NCI-H2196 (cell line): Measurements from ENCODE around the gene BCL2L11.

Experiments used
- DNase-seq: peaks from one replicate; lab custom pipeline; 2025; ENCODE audit not compliant: unreplicated experiment; lab: John Stamatoyannopoulos, UW

Gene BCL2L11

DNA sequence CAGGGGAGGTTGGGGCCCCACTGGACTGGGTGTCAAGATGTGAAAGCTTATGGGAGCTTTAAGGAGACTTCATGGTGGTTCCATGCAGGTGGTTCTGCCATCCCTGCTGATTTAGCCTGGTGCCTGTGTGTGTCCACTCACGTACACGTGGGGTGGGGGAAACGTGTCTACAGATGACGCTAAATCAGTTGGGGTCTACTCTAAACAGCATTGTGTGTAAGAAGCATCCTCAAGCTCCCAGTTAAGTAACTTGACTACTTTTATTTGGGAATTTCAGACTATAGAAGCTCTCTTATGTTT, 47.1 kb downstream of the BCL2L11 start:
- DNase-seq = no peak

DNA sequence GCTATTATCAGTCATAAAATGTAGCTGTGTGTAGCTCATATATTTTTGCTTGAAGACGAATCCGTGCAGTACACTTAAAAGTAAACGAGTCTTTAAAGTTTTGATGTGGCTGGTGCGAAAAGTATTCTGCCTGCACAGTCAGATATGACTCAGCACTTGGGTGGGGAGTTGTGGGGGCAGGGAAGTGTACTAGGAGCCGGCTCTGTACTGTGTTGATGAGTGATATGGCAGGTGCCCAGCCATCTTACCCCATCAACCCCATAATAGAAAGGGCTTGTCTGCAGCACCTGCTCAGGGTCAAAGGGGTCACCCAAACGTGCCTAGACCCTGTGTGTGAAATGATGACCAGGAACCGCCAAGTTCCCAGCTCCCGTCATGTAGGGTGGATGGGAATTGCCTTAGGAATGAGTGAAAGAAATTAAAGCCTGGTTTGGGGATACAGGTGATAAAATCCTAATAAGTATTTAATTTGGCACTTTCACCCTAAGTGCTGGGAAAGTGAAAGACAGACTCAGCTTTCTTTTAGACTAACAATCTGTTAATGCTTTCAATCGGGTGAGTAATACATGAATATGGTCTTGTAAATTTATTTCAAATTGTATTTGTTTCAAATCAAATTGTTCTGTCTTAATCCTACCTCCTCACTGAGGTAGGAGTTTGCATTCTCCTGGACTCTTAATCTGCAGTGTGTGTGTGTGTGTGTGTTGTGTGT, 48.0 kb downstream of the BCL2L11 start:
- peak; percentile 23 for DNase-seq

DNA sequence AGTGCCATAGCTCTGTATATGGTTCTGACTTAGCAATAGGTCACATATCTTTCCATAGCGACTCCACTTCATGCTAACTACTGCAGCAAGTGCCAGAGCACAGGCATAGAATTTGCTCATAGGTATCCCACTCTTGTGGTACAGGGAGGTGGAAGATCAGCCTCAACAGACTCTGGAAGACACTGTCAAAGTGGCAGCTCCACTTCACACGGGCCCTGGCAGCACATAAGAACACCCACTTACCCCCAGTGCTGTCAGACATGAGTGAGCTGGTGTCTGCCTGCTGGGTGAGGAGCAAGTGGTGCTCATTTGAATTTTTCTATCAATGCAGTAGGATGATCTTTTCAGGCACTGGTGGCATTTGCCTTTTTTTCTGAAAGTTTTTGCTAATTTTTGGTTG, 48.6 kb downstream of the BCL2L11 start:
- no peak for DNase-seq

DNA sequence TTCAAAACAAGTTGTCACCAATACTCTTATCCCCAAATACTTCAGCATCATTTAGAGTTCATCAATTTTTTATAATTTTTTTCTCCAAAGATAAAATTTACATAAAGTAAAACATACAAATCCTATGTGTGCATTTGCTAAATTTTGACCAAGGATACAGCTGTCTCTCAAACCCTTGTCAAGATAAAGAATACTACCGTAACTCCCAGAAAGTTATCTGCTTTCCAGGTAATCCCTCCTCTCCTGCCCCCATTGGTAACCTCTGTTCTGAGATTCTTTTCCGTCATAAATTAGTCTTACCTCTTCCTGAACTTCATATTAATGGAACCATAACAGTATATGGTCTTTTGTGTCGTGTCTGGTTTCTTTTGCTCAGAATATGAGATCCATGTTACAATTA, 49.2 kb downstream of the BCL2L11 start:
- no peak for DNase-seq

DNA sequence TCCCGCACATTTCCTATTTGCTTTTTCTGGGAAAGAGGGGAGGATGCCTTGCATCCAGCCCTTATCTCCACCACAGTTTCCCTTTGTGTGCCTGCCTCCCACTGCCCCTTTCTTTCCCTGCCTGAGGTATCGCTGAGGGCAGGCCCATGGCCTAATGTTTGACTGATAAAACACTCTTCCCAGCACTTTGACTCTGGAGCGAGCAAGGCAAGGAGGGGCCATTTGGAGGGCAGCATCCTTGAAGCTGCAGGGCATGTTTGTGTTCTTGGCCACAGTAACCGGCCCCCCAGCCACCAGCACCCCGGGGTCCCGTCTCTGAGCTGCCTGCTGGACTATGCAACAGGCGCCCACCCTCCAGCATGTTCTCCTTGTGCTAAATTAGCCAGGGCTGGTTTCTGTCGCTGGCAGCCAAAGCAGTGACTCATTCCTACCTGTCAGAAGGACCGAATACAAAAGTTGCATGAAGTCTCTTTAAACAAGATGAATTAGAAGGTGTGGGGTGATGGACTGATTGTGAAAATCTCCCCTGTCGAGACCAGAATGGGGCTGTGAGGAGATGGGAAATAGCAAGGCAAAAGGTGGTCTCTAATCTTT, 50.7 kb downstream of the BCL2L11 start:
- DNase-seq = no peak

DNA sequence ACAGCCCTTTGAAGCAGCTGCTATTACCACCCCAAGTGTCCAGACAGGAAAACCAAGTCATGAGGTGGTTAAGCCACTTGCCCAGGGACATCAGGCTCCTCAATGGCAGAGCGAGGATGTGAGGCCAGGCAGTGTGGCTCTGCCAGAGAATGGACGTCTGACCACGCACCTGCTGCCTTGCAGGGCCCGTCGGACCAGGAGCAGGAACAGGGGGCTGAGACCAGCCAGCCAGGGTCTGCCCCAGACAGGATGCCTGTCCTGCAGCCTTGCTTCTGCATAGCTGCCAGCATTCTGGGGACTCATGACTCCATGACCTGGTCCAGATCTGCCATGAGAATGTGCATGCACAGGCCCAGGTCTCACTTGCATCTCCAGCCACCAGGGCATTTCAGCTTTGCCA, 52.0 kb downstream of the BCL2L11 start:
- no peak for DNase-seq

DNA sequence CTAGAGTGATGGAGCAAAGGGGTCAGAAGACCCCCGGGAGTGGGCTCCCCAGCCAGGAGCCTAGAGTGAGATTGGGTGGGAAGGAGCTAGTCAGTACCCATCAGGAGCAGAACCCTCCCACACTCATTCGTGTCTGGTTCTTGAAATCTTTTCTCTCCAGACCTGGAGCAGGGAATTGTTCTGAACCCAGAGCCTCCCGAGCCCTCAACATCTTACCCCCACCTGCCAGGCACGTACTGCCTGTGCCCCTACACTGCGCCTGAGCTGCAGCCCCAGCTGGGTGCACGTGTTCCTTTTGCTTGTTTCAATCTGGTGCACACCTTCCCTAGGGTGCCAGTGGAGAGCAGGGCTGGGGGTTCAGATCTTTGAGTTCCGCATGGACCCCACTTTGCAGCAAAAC, 52.6 kb downstream of the BCL2L11 start:
- DNase-seq = no peak

DNA sequence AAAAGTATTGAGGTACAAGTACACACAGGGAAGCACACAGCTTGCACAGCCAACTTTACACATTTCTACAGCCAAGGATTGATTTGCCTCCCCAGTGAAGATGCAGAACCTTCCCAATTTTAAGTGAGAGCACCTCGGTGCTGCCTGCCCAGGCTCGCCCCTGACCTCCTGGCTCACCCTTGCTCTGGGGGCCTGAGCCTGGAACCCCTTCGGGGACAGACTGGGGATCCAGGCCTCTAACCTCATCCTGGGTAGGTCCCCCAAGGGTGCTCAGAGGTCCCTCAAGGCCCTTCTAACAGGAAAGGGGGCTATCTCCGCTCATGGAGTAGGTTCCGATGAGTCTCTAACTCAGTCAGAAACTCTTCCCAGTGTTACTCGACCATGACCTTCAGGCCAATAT, 53.1 kb downstream of the BCL2L11 start:
- no peak for DNase-seq

DNA sequence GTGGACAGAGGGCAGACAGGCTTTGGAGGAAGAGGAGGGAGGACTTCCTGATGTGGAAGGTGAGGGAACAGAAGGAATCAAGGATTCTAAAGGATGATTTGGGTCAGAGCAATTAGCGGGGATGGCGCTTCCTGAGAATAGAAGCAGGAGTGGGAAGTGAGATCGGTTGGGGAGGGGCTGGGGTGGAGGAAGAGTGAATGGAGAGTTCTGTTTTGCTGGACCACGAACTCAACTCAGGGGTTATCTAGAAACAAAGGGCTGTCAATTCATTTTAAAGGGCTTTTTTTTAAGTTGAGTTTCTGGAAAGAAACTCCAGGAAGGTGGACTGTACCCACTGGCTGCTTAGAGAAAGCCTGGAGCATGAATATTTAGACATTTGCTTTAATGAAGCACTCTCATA, 54.9 kb downstream of the BCL2L11 start:
- no peak for DNase-seq

DNA sequence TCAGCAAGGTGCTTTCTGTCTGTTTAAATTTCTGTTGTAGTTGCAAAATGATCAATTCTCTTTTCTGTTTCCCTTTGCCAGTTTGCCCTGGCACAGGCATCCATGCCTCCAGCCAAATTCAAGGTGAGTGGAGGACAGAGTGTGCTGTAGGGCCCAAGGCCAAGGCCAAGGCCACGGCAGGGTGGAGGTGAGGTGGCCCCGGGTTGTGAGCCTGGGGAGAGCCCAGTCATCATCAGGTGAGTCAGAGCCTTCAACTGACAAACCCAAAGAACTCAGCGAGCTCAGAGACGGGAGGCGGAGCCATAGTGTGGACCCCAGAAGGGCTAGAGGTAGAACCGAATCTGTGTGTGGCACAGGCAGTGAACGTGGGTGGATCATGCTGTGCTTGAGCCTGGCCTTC, 55.7 kb downstream of the BCL2L11 start:
- DNase-seq = no peak

DNA sequence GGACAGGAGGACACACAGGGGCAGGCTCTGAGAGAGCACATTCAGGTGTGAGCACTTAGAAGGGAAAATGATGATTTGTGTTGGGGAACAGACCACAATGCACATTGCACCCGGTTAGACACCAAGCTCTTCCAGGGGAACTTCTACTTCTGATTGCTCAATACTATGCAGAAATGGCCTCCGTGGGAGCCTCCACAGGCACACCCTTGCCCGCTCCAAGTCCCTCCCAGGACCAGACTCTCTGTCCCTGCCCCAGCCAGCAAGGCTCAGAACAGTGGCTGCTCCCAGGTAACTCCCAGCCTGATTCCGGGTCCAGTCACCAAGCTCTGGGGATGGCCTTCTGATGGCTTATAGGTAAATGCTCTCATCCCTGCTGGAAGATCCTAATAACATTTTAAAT, 56.2 kb downstream of the BCL2L11 start:
- no peak for DNase-seq

DNA sequence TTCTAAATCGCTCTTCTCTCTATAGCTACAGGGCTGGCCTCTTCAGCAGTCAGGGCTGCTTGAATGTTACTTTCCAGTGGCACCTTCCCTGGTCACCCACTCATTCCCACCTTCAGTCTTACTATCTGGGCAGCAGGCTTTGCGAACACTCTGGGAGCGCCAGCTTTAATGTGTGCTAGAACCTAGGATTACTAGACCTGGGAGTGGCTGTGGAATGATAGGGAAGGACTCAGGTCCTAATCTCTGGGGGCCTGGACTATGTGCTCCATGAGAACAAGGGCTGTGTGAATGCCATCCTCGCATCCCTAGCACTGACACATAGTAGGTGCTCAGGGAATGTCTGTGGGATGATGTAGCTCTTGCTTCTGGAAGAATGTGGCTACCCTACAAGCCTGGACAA, 57.6 kb downstream of the BCL2L11 start:
- no peak for DNase-seq

DNA sequence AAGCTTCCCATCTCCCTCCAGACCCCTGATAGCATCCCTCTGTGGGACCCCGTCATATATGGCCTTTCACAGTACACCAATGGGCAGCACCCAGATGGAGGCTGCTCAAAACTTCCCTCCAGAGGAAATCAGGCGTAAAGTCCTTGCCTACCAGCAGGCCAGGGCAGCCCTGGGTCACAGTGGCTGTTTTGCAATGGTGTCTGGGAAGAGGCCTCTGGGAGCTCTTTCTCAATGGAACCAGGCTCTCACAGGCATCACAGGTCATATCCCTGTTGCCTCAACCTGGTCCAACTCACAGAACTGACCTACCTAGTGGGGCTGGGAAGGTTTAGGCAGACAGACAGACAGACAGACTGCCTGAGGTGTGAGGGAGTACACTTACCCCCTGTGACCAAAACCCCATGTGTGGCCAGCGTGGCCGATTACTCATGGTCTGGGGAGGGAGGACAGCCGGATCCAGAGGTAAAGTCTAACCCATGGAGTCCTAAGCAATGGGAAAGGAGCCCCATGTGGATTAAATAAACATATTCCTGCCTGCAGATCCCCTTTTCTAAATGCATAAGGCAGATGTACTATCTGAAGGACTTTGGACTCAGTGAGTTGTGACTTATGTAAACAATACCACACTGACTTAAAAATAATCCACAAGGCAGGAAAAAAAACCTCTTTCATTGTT, 58.2 kb downstream of the BCL2L11 start:
- no peak for DNase-seq

DNA sequence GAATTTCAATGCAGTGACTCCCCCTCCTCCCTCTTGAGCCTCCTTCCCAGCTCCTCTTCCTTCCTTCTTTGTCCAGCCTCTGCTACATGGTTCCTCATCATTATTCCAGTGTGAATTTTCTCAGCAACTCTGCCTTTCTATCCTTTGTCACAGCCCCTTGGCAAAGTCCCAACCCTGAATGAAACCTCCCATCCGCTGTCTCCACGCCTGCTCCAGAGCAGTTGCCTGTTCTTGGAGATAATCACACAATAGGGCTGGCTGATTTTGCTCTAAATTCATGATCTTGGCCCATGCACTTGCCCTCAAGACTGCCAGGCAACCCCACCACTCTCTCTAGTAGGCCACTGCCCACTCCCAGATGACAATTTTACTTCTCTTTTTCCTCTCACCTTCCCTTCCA, 61.4 kb downstream of the BCL2L11 start:
- no peak for DNase-seq

DNA sequence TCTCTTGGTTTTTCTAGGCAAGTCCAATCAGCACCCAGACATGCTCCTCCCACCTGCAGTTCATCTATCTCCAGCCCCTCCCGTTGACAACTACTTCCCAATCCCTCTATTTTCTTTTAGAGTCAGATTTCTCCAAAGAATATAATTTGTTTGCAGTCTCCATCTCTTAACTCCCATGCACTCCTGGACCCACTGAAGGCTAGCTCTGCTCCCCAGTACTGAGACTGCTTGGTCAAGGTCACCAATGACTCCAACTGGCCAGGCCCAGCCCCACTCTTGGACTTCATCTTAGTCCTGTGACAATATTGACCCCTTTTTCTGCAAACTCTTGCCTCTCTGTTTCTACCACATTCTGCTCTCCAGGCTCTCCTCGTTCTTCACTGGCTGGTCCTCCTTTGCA, 62.0 kb downstream of the BCL2L11 start:
- DNase-seq = no peak

DNA sequence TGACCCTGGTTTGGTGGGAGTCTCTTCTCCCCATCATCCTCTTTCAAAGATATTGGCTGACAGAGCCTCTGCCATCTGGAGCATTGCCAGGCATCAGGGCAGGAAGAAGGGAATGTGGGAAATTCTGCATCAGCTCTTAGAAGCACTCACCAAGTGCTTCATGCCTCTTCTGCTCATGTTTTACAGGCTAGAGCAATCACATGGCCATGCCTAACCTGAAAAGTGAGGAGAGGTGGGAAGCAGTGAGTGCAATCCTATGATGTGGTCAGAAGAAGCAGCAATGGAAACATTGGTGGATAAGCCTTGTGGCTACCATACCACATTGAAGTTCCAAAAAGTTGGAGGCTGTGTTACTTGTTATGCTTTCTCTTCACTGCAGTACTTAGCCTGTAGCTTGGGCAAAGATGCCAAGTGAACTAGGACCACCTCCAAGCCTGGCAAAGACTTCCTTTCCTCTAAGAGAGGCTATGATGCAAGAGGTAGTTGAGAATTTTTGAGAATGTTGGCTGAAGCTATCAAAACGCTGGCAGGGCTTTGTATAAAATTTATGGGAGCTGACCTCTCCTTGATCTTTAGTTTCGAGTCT, 64.1 kb downstream of the BCL2L11 start:
- DNase-seq = peak; percentile 17

DNA sequence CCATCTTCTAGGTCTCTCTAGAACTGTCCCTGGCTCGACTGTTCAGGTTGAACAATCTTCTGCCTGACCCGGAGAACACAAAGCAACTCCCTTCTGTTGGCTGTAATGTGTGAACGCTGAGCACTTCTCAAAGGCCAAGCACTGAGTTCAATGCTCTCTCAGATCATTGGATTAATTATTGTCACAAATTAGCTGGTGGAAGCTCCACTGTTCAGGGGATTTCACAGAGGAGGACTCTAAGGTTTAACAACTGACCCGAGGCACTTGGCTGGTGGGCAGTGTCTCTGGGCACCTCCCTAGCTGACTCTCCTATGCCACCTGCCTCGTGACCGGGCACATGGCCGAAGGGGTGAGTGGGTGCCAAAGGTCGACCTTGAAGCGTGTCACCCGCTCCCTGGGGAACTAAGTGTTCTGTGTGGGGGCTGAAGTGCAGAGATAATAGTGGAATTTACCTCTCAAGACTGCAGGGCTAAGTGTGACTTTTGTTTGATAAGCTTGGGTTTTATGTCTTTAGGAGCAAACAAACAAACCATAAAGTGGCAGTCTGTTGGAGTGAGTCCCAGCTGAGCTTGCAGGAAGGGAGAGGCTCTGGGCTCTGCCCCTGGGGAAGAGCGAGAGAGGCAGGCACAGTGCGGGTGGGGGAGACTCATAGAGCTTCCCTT, 64.8 kb downstream of the BCL2L11 start:
- peak; percentile 76 for DNase-seq

DNA sequence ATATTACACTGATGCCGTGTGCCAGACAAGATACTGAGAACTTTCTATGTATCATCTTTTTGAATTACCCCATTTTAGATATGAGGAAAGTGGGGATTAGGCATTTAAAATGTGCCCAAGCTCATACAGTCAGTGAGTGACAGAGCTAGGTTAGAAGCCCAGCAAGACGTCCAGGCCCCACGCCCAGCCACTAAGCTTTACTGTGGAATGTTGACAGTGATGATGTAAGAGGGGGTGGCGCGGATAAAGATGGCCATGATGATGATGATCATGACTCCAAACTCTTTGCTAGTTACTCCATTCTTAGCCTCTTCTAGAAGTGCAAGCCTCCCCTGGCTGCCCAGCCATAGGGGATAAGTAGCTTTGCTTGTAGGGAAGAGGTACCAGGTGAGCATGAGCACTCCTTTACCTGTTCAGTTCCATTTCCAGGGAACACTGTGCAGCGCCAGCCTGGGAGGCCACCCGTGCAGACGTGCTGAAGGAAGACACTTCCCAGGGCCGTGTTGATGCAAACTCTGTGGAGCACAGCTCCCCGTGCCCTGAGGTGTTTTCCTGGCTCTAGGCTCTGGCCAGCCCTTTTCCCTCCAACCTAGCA, 65.5 kb downstream of the BCL2L11 start:
- DNase-seq = no peak

DNA sequence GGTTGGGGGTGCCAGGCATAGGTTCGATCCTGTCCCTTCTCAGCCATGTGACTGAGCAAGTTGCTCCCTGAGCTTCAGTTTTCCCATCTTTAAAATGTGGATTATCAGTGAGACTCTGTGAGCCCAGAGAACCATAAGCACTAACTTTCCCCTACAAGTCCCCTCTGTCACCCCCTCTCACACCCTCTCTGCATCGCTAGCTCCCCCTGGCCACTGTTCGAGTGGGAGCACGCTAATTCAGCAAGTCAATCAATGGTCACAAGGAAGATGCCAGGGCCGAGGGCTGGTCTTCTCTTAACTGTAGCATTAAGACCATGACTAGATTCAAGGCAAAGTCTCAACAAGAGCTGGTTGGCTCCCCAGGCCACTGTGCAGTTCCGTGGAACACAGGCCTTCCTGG, 66.2 kb downstream of the BCL2L11 start:
- DNase-seq = no peak

DNA sequence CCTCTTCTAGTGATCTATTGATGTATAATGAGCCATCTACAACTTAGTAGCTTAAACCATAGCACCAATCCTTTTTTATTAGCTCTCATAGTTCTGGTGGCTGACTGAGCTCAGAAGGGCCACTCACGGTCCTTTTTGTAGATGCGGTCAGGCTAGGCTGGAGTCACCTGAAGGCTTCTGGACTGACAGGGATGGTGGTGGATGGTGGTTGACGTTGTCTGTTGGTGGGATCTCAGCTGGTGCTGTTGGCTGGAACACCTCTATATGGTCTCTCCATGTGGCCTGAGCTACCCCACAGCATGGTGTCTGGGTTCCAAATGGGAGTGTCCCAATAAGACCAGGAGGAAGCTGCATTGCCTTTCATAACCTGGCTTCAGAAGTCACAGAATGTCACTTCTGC, 68.0 kb downstream of the BCL2L11 start:
- no peak for DNase-seq

DNA sequence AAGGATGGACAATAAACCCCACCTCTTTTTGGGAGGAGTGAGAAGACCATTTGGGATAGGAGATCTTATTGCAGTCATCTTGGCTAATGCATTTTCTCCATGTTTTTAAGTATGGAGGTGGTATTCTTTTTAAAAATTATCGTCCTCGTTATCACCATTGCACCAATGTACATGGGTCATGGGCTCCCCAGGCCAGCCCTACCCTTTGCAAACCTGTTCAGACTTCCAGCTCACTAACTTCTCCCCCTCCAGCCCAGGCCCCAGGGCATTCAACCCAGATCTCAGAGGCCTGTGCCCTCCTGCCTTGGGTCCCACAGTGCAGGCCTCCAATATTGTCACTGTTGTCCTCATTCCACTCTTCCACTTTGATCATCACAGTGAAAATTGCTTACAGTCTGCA, 68.4 kb downstream of the BCL2L11 start:
- DNase-seq = no peak
